Lower leg skin (tissue), 4 donors: ENCODE data around the gene SPACA4. TPM values are rescaled to one million over a fixed set of nuclear protein-coding genes. Genes with fewer than 3 reads are reported as not detected.
"Not testable (repeated sequence)": the region's sequence is repeated elsewhere in the genome, so short reads cannot be mapped to it uniquely, and the experiment has no call there.

Source experiments
- DNase-seq, 2 donors: peaks; one replicate each; pipeline ENCODE4 v3.0.0-alpha.2; 2019; ENCODE audit warnings: low spot score in 2 of 2
- H3K4me3 ChIP-seq: fragments of 200-600 bp; sonication (generic); 2 replicates; pipeline ENCODE4 v1.5.1; 2017; ENCODE audit warnings: mild to moderate bottlenecking, low read depth; ENCODE audit not compliant: poor library complexity, severe bottlenecking
- POLR2A ChIP-seq, 2 donors: fragments of 450-650 bp; IDR thresholded peaks; one replicate each; pipeline ENCODE4 v1.6.1; 2016 to 2017; ENCODE audit warnings: antibody characterized with exemption in 2 of 2, mild to moderate bottlenecking in 1 of 2, moderate library complexity in 1 of 2
- WGBS, 2 donors: methylation state at CpG; one replicate each; pipeline ENCODE4 v1.1.5; 2018; 5-methylcytosine and 5-hydroxymethylcytosine counted together
- intact Hi-C: fragments of 100-400 bp; cut with DNase I; formaldehyde crosslinking; loops from one replicate; pipeline ENCODE4 v1.15.0; 2023; ENCODE audit warnings: low total_unique reads
- total RNA-seq, 4 donors: library from RNA; depleted of rRNA; stranded (reverse); fragments of >200 nt; gene quantifications; one replicate each; pipeline ENCODE4 v1.1.0, GENCODE V29; 2016
- TF ChIP-seq, protein P1 (sequence below), 3 donors: fragments of 450-650 bp; IDR thresholded peaks; one replicate each; pipeline ENCODE4 v1.5.1; 2016; ENCODE audit warnings: antibody characterized with exemption in 3 of 3, mild to moderate bottlenecking in 3 of 3, moderate library complexity in 2 of 3

Gene SPACA4
- total RNA-seq, 4 donors from 2014 or later: 1.7 to 2.1 TPM; not detected in 2

DNA sequence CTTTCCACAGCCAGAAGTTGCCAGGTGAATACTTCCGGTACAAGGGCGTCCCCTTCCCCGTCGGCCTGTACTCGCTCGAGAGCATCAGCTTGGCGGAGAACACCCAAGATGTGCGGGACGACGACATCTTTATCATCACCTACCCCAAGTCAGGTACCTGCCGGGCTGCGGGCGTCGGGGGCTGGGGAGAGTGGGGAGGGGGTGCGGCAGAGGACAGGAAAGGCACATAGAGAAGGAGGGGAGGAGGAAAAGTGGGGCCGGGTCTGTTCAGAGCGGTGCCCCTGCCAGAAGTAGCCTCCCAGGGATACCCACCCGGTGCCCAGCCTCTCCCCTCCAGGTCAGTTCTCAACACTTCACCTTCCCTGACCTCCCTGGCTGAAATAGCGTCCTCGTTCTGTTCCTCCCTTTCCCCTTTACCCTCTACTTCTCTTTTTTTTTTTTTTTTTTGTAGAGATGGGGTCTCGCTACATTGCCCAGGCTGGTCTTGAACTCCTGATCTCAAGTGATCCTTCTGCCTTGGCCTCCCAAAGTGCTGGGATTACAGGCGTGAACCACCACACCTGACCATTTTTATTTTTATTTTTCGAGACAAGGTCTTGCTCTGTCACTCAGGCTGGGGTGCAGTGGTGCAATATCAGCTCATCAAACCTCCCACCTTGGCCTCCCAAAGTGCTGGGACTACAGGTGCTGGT is 30.5 kb upstream of the SPACA4 start:
- 80 to 85% methylated on average over 23 of the region's 23 CpGs for WGBS, 2 donors
- no peak for DNase-seq
- no peak for TF ChIP-seq POLR2A (IDR thresholded peaks at IDR 0.05)
- TF ChIP-seq, protein P1, sequence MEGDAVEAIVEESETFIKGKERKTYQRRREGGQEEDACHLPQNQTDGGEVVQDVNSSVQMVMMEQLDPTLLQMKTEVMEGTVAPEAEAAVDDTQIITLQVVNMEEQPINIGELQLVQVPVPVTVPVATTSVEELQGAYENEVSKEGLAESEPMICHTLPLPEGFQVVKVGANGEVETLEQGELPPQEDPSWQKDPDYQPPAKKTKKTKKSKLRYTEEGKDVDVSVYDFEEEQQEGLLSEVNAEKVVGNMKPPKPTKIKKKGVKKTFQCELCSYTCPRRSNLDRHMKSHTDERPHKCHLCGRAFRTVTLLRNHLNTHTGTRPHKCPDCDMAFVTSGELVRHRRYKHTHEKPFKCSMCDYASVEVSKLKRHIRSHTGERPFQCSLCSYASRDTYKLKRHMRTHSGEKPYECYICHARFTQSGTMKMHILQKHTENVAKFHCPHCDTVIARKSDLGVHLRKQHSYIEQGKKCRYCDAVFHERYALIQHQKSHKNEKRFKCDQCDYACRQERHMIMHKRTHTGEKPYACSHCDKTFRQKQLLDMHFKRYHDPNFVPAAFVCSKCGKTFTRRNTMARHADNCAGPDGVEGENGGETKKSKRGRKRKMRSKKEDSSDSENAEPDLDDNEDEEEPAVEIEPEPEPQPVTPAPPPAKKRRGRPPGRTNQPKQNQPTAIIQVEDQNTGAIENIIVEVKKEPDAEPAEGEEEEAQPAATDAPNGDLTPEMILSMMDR (IDR thresholded peaks at IDR 0.05): no peak
- no peak overlapping the region for H3K4me3 ChIP-seq
- intact Hi-C loops: no loop called here

DNA sequence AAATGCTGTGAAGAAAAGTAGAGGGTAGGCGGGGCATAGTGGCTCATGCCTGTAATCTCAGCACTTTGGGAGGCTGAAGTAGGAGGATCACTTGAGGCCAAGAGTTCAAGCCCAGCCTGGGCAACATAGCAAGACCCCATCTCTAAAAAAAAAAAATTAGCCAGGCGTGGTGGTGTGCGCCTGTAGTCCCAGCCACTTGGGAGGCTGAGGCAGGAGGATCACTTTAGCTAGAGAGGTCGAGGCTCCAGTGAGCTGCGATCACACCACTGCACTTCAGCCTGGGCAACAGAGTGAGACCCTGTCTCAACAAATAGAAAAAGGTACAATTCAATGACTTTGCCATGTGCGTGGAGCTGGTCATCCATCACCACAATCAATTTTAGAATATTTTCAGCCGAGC is 28.6 kb upstream of the SPACA4 start:
- DNase-seq, intact Hi-C loops, H3K4me3 ChIP-seq: not testable (repeated sequence)
- 90 to 92% methylated on average over 7 of the region's 7 CpGs for WGBS, 2 donors

DNA sequence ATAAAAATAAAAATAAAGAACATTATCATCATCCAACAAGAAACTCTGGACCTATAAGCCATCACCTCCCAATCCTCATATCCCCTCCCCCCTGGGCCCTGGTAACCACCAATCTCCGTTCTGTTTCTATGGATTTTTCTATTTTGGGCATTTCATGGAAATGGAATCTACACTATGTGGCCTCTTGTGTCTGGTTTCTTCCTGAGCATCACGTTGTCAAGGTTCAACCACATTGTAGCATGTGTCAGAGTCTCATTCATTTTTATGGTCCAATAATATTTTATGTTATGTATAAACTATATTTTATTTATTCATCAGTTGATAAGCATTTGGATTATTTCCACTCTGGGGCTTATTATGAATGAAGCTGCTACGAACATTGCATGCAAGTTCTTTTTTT is 27.7 kb upstream of the SPACA4 start:
- 31 to 46% methylated on average over 3 of the region's 3 CpGs for WGBS, 2 donors
- TF ChIP-seq, protein P1 (IDR thresholded peaks at IDR 0.05): no peak
- no peak for TF ChIP-seq POLR2A (IDR thresholded peaks at IDR 0.05)
- intact Hi-C loops: no loop called here
- DNase-seq: no peak
- H3K4me3 ChIP-seq: no peak overlapping the region

DNA sequence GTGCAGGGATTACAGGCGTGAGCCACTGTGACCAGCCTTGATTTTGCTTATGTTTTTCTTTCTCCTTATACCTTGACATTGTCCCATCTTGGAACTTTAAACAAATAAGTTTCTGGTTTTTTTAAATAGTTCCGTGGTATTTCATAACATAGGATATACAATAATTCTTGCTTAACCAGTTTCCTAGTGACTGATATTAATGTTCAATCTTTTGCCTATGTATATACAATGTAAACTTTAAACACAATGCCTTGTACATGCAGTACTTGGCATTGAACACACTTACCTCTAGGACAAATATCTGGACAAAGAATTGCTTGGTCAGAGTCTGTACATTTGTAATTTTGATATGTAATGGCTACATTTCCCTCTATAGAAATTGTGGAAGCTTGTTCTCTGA is 24.4 kb upstream of the SPACA4 start:
- TF ChIP-seq, protein P1 (IDR thresholded peaks at IDR 0.05): no peak
- no peak for TF ChIP-seq POLR2A (IDR thresholded peaks at IDR 0.05)
- intact Hi-C loops: loop anchor here (10.0 kb wide), 1 partner anchor 257 kb away; the partner anchor contains the start of gene EMP3
- no peak for DNase-seq
- H3K4me3 ChIP-seq: no peak overlapping the region
- WGBS, 2 donors: 68 to 70% methylated on average over 2 of the region's 2 CpGs

DNA sequence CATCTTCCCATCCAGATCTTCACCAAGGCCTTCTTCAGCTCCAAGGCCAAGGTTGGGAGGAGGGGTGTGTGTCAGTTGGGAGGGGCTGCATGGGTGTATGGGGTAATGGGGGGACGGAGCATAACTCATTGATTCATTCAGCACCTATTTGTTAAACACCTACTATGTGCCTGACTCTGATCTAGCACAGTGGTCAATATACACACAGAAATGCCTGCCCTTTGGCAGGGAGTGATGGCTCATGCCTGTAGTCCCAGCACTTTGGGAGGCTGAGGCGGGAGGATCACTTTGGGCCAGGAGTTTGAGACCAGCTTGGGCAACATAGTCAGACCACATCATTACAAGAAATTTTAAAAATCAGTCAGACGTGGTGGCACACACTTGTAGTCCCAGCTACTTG is 19.2 kb upstream of the SPACA4 start:
- no peak overlapping the region for H3K4me3 ChIP-seq
- 89 to 96% methylated on average over 3 of the region's 3 CpGs for WGBS, 2 donors
- no peak for TF ChIP-seq POLR2A (IDR thresholded peaks at IDR 0.05)
- TF ChIP-seq, protein P1 (IDR thresholded peaks at IDR 0.05): no peak
- intact Hi-C loops: loop anchor here (5.0 to 10.0 kb wide), 2 partner anchors 85 to 263 kb away; partner anchors contain the start of gene EMP3
- DNase-seq: no peak

DNA sequence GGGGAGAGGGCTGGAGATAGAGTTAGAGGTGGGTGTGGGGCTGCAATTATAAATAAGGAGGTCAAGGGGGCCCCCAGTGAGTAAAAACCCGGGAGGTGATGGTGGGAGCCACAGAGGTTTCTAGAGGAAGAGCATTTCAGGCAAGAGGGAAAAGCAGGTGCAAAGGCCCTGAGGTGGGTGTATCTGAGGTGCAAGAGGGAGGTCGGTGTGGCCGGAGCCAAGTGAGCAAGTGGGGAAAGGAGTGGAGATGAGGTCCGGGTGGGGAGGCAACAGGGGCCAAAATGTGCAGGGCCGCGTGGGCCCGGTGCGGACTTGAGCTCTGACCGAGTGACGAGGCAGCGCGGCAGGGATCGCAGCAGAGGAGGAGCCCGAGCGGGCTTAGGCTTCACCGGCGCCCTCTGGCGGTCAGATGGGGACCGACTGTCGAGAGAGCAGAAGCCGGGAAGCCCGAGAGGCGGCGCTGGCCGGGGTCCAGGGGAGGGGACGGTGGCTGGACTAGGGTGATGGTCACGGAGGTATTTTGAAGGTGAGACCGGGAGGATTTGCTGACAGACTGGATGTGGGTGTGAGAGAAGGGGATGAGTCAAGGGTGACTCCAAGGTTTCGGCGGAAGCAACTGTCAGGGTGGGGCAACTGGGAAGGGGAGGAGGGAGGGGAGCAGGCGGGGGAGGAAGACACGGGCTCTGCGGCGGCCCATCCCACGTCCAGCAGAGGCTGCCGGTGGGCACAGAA is 17.7 kb upstream of the SPACA4 start:
- intact Hi-C loops: loop anchor here (5.0 to 10.0 kb wide), 2 partner anchors 87 to 264 kb away; partner anchors contain the start of gene EMP3
- TF ChIP-seq POLR2A (IDR thresholded peaks at IDR 0.05): no peak
- TF ChIP-seq, protein P1 (IDR thresholded peaks at IDR 0.05): peak in 2 of 3 donors; percentile 45 to 94
- WGBS, 2 donors: 3 to 4% methylated on average over 35 to 36 of the region's 36 CpGs
- no peak overlapping the region for H3K4me3 ChIP-seq
- DNase-seq: peak; percentile 83 to 98
